ENCODE results near the gene FAM53B. TPM values are rescaled to one million over a fixed set of nuclear protein-coding genes. Genes with fewer than 3 reads are reported as not detected.

FAM53B gene
- total RNA-seq, 2 donors from 2014 or later: 43.3 to 45.2 TPM

GRCh38 chr10:124628676-124629021 is 115.5 kb downstream of the FAM53B start:
- H3K9ac ChIP-seq (ENCODE audit: low read depth in 2 of 2, low read length in 2 of 2): peak overlapping the region in 1 of 2 donors; percentile 5
- no peak overlapping the region for H3K4me3 ChIP-seq
- intact Hi-C loops (cut with DNase I): loop anchor here (5.0 kb wide), 1 partner anchor 114 kb away; the partner anchor contains the start of gene FAM53B
- H3K27ac ChIP-seq: no peak overlapping the region
- no peaks in the 10 kb centered on the region for H3K27me3 ChIP-seq
- DNase-seq: no peak
- no peaks in the 10 kb centered on the region for H3K36me3 ChIP-seq
- H3K9me3 ChIP-seq: no peaks in the 10 kb centered on the region
- H3K4me1 ChIP-seq: peaks cover 20% of the 10 kb centered on the region
- TF ChIP-seq CTCF (IDR thresholded peaks at IDR 0.05): no peak

GRCh38 chr10:124627866-124628675 is 116.1 kb downstream of the FAM53B start:
- no peak overlapping the region for H3K4me3 ChIP-seq
- no peaks in the 10 kb centered on the region for H3K27me3 ChIP-seq
- intact Hi-C loops (cut with DNase I): loop anchor here (5.0 kb wide), 1 partner anchor 114 kb away; the partner anchor contains the start of gene FAM53B
- peak overlapping the region in 1 of 2 donors; percentile 5 for H3K9ac ChIP-seq (ENCODE audit: low read depth in 2 of 2, low read length in 2 of 2)
- TF ChIP-seq CTCF (IDR thresholded peaks at IDR 0.05): no peak
- H3K27ac ChIP-seq: no peak overlapping the region
- DNase-seq: no peak
- H3K4me1 ChIP-seq: peaks cover 20% of the 10 kb centered on the region
- no peaks in the 10 kb centered on the region for H3K9me3 ChIP-seq
- no peaks in the 10 kb centered on the region for H3K36me3 ChIP-seq

- peak overlapping the region; percentile 25 for H3K27ac ChIP-seq
- intact Hi-C loops (cut with DNase I): loop anchor here (5.0 kb wide), 1 partner anchor 115 kb away; the partner anchor contains the start of gene FAM53B
- no peak overlapping the region for H3K4me3 ChIP-seq
- no peaks in the 10 kb centered on the region for H3K36me3 ChIP-seq
- H3K27me3 ChIP-seq: no peaks in the 10 kb centered on the region
- no peak for TF ChIP-seq CTCF (IDR thresholded peaks at IDR 0.05)
- DNase-seq: peak; percentile 85
- peaks cover 20% of the 10 kb centered on the region for H3K4me1 ChIP-seq
- no peaks in the 10 kb centered on the region for H3K9me3 ChIP-seq
- H3K9ac ChIP-seq (ENCODE audit: low read depth in 2 of 2, low read length in 2 of 2): peak overlapping the region in 1 of 2 donors; percentile 52
Measured at GRCh38 chr10:124626759-124627380, 117.3 kb downstream of the FAM53B start.

- H3K9ac ChIP-seq (ENCODE audit: low read depth in 2 of 2, low read length in 2 of 2): no peak overlapping the region
- no peak overlapping the region for H3K27ac ChIP-seq
- intact Hi-C loops (cut with DNase I): loop anchor here (5.0 kb wide), 1 partner anchor 116 kb away; the partner anchor contains the start of gene FAM53B
- no peak overlapping the region for H3K4me3 ChIP-seq
- no peak for TF ChIP-seq CTCF (IDR thresholded peaks at IDR 0.05)
- H3K9me3 ChIP-seq: no peaks in the 10 kb centered on the region
- no peaks in the 10 kb centered on the region for H3K36me3 ChIP-seq
- no peak for DNase-seq
- H3K4me1 ChIP-seq: peaks cover 20% of the 10 kb centered on the region
- no peaks in the 10 kb centered on the region for H3K27me3 ChIP-seq
Measured at GRCh38 chr10:124625831-124626238, 118.3 kb downstream of the FAM53B start.

- DNase-seq: no peak
- Histone ChIP-seq H3K27ac (no peak overlapping the region), H3K9me3 (no peaks in the 10 kb centered on the region), H3K36me3 (no peaks in the 10 kb centered on the region), H3K4me3 (no peak overlapping the region), H3K4me1 (peaks cover 20% of the 10 kb centered on the region), H3K9ac (ENCODE audit: low read depth in 2 of 2, low read length in 2 of 2) (no peak overlapping the region), H3K27me3 (no peaks in the 10 kb centered on the region)
- TF ChIP-seq CTCF (IDR thresholded peaks at IDR 0.05): no peak
- intact Hi-C loops (cut with DNase I): loop anchor here (5.0 kb wide), 1 partner anchor 117 kb away; the partner anchor contains the start of gene FAM53B
Measured at GRCh38 chr10:124624895-124625294, 119.3 kb downstream of the FAM53B start.

Measured in colonic mucosa (tissue), 4 donors.